Measurements from ENCODE around the gene TTLL11.

The TTLL11 gene

DNA sequence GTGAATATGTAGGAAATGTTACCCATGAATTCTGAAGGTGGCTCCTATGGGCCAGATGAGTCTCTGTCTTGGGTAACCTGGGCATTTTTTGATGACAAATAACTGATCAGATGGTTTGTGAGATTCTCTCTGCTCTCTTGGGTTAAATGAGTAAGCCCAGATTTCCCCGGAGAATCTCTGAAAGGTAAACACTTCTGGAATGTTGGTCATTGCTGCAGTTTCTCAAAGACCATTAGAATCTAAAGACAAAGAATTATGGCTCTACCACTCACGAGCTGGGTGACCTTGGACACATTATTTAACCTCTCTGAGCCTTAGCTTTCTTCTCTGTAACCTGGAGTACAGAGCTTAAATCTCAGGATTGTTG, 250.5 kb downstream of the TTLL11 start:
- Histone ChIP-seq H3K27me3 (ENCODE audit: control insufficient read depth, insufficient read depth, low read length) (no peaks in the 10 kb centered on the region), H3K27ac (no peak overlapping the region), H3K4me3 (ENCODE audit: low read depth, low read length) (no peak overlapping the region), H3K36me3 (ENCODE audit: control insufficient read depth, insufficient read depth, low read length) (no peaks in the 10 kb centered on the region), H3K9ac (no peak overlapping the region), H3K4me1 (peaks cover 2% of the 10 kb centered on the region), H2AFZ (no peak overlapping the region), H3K4me2 (ENCODE audit: low read length) (no peak overlapping the region), H3K79me2 (no peaks in the 10 kb centered on the region), H3K9me3 (ENCODE audit: control insufficient read depth, low read length) (no peaks in the 10 kb centered on the region)
- TF ChIP-seq, protein P1, sequence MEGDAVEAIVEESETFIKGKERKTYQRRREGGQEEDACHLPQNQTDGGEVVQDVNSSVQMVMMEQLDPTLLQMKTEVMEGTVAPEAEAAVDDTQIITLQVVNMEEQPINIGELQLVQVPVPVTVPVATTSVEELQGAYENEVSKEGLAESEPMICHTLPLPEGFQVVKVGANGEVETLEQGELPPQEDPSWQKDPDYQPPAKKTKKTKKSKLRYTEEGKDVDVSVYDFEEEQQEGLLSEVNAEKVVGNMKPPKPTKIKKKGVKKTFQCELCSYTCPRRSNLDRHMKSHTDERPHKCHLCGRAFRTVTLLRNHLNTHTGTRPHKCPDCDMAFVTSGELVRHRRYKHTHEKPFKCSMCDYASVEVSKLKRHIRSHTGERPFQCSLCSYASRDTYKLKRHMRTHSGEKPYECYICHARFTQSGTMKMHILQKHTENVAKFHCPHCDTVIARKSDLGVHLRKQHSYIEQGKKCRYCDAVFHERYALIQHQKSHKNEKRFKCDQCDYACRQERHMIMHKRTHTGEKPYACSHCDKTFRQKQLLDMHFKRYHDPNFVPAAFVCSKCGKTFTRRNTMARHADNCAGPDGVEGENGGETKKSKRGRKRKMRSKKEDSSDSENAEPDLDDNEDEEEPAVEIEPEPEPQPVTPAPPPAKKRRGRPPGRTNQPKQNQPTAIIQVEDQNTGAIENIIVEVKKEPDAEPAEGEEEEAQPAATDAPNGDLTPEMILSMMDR (IDR thresholded peaks at IDR 0.05), result no peak

DNA sequence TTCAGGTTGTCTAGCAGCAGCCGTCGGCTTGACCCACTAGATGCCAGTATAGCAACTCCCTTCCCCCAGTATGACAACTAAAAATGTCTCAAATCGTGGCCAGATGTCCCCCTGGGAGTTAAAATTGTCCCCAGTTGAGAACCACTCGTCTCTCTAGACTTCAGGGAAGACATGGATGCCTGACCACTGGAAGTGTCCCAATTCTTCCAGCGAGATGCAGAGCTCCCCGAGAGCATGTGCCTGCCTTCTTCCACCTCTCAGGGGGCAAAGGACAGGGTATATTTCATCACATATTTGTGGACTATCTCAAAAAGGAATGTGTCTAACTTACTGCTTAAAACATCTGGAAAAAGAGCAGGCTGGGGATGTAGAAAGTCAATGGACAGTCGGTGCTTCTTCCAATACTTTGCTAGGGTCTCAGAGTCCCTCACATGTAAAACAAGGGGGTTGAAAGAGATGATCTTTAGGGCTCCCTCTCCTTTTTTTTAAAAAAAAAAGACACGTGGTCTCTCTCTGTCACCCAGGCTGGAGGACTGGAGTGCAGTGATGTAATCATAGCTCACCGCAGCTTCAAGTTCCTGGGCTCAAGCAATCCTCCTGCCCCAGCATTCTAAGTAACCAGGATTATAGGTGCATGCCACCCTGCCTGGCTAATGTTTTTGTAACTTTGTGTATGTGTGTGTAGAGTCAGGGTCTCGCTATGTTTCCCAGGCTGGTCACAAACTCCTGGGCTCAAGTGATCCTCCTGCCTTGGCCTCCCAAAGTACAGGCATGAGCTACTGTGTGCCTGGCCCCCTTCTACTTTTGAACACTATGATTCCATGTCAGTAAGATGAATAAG, 251.1 kb downstream of the TTLL11 start:
- Histone ChIP-seq H2AFZ (no peak overlapping the region), H3K27ac (no peak overlapping the region), H3K4me1 (peaks cover 2% of the 10 kb centered on the region), H3K4me3 (ENCODE audit: low read depth, low read length) (no peak overlapping the region), H3K4me2 (ENCODE audit: low read length) (no peak overlapping the region), H3K36me3 (ENCODE audit: control insufficient read depth, insufficient read depth, low read length) (no peaks in the 10 kb centered on the region), H3K9ac (no peak overlapping the region), H3K79me2 (no peaks in the 10 kb centered on the region), H3K9me3 (ENCODE audit: control insufficient read depth, low read length) (no peaks in the 10 kb centered on the region), H3K27me3 (ENCODE audit: control insufficient read depth, insufficient read depth, low read length) (no peaks in the 10 kb centered on the region)
- TF ChIP-seq, protein P1 (IDR thresholded peaks at IDR 0.05), result no peak

DNA sequence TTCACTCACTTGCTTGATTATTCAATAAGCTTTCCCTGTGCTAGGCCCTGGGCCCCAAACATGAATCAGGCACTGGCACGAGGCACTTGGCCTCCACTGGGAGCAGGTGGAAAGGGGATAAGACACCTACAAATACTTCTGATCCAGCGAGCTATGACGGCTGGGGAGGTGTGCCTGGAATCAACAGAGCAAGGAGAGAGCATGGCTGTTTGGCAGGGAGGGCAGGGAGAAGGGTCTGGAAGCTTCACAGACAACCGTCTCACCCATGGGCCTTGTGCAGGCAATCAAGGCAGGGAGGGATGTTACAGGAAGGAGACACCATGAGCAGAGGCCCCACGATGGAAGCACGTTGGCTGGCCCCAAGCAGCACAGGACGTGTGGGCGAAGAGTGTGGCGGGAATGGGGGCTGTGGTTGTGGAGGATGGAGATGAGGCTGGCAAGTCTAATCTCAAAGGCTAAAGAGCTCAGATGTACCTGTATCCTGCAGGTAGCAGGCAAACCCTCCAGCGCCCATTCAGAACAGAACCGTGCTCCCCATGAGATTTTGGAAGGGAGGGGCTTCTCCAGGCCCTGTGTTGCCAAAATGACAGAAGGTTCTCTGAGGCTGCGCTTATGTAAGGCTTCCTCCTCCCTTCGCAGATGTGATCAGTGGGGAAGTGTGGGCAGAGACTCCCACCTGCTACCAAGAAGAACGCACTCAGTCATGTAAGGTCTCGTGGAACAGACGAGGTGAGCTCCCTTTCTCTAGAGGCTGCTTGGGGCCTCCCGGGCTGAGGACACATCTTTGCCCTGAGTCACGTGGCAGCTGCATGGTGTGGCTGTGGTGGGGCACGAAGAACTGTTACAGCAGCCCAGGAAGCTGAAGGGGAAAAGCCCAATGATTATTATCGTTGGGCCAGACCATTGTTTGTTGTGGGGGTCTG, 252.0 kb downstream of the TTLL11 start:
- TF ChIP-seq, protein P1 (IDR thresholded peaks at IDR 0.05), result no peak
- H3K36me3 ChIP-seq (ENCODE audit: control insufficient read depth, insufficient read depth, low read length), result no peaks in the 10 kb centered on the region
- no peak overlapping the region for H3K27ac ChIP-seq
- H3K9me3 ChIP-seq (ENCODE audit: control insufficient read depth, low read length), result no peaks in the 10 kb centered on the region
- no peak overlapping the region for H3K4me2 ChIP-seq (ENCODE audit: low read length)
- no peaks in the 10 kb centered on the region for H3K27me3 ChIP-seq (ENCODE audit: control insufficient read depth, insufficient read depth, low read length)
- H3K79me2 ChIP-seq, result no peaks in the 10 kb centered on the region
- H3K4me3 ChIP-seq (ENCODE audit: low read depth, low read length), result no peak overlapping the region
- no peak overlapping the region for H3K9ac ChIP-seq
- peaks cover 2% of the 10 kb centered on the region for H3K4me1 ChIP-seq
- no peak overlapping the region for H2AFZ ChIP-seq

DNA sequence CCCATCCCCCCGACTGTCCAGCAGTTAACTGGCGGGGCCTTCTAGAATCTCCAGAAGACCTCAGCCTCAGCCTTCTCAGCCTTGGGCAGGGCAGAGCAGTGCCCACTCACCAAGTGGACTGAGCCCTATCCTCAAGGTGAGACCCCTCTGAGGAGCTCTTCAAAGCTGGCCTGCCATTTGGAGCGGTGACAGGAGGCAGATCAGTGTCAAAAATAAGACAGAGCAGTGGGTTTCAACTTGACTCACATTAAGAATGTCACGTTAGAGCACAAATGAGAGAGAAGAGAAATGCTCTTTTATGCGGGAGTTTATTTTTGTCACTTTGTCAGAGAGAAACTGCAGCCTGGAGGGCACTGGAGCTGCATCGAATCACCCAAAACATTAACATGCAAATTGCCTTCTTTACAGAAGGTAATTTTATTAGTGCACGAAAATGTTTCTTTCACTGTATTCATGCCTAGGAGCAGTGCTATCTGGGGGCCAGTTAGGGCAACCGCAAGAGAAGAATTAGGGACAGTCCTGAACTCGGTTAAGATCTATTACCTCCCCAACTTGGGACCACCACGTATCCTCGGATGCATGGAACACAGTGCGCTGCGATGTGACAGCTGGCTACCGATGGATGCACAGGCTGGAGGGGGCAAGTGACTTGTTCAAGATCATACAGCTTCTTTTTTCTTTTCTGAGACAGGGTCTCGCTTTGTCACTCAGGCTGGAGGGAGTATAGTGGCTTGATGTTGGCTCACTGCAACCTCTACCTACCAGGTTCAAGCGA, 253.2 kb downstream of the TTLL11 start:
- Histone ChIP-seq H3K9ac (no peak overlapping the region), H3K27ac (no peak overlapping the region), H2AFZ (no peak overlapping the region), H3K36me3 (ENCODE audit: control insufficient read depth, insufficient read depth, low read length) (no peaks in the 10 kb centered on the region), H3K9me3 (ENCODE audit: control insufficient read depth, low read length) (no peaks in the 10 kb centered on the region), H3K4me1 (peaks cover 2% of the 10 kb centered on the region), H3K4me3 (ENCODE audit: low read depth, low read length) (no peak overlapping the region), H3K79me2 (no peaks in the 10 kb centered on the region), H3K4me2 (ENCODE audit: low read length) (no peak overlapping the region), H3K27me3 (ENCODE audit: control insufficient read depth, insufficient read depth, low read length) (no peaks in the 10 kb centered on the region)
- TF ChIP-seq, protein P1 (IDR thresholded peaks at IDR 0.05), result no peak
